Activated CD4-positive, CD25-positive, alpha-beta regulatory T cell treated with anti-CD3 and anti-CD28 coated beads, Interleukin-2, amount 50 U/mL, for 24 hours (primary cell): Measurements from ENCODE around the gene COG6.

Experiments
- ATAC-seq, 2 donors: fragments of 150-1000 bp; cut with Tn5 transposase; one replicate each; pipeline ENCODE4 v1.10.0; 2021; ENCODE audit warnings: mild to moderate bottlenecking in 1 of 2, moderate library complexity in 1 of 2

Gene COG6

GRCh38 chr13:39770221-39771090 is 115.0 kb downstream of the COG6 start:
- ATAC-seq: no peak

GRCh38 chr13:39773833-39774232 is 118.4 kb downstream of the COG6 start:
- ATAC-seq: no peak

DNA sequence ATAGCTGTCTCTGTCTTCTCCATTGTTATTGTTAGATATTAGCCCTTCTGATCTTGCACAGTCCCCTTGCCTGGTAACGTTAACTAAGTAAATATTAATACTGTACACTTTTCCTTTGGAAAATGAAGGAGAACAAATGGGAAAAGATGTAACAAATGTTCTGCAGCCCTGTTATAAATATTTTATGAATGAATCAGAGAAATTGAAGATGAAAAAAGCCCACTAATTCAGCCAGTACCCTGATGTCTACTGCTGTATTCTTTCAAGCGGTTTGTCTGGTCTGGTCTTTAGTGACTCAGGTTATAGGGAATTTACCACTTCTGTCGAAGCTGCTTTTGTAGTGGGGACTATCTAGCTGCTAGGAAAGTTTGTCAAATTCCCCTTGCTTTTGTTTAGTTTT is 121.0 kb downstream of the COG6 start:
- peak; percentile 85 to 89 for ATAC-seq

DNA sequence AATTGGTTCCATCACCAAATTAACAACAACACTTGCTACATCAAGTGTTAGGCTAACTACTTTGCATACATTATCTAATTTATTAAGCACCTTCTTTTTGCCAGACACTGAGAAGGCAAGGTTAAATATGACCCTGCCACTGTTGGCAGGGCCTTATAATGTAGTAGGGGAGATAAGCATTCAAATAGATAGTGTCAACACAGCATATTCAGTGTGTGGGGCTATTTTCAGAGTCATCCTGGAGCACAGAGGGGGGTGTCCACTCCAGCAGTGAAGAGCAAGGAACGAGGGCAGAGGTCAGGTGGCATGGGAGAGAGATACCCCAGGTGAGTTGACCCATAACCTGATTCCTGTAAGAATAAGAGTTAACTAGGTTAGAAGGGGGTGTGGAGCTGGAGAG is 121.6 kb downstream of the COG6 start:
- ATAC-seq: peak; percentile 23 to 34

DNA sequence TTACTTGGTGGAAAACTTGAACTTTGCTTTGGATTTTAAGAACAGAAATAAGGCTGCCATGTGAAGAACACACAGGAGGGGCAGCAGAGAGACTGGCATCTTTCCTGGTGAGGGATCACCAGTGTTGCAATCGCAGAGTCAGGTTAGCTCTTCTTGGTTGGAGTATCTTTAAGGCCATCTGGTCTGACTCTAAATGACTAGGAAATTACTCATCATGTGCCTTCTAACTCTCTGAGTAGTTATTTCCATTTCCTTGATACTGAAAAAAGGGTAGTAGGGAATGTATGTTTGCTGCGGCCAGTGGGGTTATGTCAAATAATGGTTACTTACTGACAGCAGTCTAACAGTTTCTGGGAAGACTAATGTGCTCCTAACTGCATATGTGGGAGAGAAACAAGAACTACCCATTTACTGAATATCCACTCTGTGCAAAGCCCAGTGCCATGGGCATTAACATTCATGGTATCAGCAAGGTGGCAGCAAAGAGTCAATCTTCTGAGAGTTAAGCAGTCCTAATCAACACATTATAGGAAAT is 122.1 kb downstream of the COG6 start:
- ATAC-seq: peak; percentile 73 to 74

DNA sequence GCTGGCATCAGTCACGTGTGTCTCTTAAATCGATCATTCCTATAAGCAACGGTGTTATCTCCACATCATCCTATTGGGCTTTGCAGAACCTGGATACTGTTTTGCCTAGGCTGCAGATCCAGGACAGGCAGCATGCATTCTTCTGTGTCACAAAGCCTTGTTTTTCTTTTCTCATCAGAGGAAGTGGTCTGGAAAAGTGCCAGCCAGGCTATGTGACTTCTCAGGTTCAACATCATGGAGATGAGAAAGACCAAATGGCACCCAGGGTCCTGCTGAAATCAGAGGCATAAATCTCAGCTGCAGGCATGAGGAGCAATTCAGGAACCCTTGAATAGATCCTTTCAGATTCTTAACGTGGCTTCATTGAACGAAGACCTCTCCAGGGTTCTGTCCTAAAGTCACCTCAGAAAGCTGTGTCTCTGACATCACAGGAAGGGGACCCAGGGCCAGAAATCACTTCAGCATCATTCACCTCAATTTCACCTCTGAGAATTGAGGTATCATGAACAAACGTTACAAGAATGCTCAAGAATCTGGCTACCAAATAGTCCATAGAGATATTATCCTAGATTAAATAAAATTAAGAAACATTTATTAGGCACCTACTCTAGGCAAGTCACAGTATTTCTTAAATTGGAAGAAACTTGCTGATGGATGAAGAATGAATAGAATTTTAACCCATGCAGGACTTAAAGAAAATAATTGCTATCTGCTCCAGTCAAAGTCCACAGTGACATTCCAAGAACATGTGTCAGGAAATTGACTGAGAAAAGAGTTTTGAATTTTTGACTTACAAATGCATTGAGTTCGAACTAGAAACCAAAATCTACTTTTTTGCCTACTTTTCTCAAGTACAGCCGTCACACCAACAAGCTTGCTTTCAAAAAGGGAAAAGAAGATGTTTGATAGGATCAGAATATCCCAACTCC is 124.1 kb downstream of the COG6 start:
- ATAC-seq: no peak

DNA sequence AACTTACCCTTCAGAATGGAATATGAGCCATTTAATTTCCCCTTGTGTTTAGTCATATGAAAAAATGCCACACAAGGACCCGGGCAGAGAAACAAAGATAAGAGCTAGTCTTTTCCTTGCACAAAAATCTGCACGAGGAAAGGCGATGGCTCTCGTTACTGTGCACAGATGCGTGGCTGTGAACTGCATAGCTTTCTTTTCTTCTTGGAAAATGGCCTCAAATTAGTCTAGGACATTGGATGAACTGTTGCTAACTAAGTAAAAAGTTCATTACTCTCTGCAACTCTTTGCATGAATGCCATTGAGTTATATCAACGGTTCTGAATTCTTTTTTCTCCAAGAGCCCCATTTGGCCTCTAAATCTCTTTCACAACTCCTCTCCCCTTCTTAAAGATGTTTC is 125.2 kb downstream of the COG6 start:
- ATAC-seq: no peak

DNA sequence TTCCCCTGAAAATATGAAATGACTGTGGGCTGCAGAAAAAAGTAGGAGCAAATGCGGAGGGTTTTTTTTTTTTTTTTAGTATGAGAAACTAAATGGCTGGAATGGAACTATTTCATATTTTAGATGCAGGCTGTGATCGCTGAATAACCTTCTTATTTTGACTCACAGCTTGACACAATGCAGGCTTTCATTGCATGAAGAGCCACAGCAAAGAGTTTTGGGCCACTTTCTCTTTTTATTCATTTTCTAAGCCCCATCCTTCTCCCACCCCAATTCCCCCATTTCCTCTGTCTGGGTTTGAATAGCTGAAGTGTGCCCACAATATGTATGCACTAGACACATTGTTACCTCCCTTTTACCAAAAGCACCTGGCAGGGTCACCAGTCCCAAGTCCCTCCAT is 125.9 kb downstream of the COG6 start:
- no peak for ATAC-seq

- no peak for ATAC-seq
Measured at GRCh38 chr13:39783051-39783450, 127.6 kb downstream of the COG6 start.

DNA sequence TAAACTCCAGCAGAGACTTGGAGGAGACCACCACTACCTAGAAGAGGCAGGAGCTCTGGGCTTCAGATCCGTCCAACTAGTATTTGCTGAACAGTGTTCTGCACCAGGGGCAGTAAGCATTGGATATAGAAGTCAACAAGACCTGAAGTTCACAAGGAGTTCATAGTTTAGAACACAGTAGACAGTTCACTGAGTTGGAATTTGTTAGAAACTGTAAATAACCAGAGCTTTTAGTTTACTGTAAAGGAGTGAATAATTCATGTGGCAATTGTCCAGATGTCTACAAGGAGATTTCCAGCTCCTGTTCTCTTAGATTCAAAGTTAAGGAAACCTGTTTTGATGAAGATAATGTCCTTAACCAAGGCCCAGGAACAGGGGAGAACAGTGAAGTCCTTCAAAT is 128.9 kb downstream of the COG6 start:
- no peak for ATAC-seq

GRCh38 chr13:39786091-39786490 is 130.6 kb downstream of the COG6 start:
- no peak for ATAC-seq

- ATAC-seq: peak in 1 of 2 donors; percentile 49
Measured at GRCh38 chr13:39787086-39787487, 131.6 kb downstream of the COG6 start.

DNA sequence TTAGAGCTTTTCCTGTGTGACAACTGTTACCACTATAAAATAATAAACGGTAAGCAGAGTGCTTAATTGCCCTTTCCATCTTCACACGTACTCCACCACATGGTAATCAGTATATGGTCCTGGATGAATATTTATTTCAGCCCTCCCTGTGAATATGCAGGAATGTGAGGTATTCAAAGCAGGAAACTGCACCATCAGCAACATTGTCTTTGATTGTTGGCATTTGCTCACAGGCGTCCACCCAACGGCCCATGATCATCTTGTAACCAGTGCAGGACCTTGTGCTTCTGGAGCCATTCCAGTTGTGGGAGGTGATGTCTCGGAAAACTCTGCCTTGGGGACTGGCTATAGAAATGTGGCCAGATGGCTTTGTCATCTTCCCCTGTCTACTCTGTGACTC is 132.6 kb downstream of the COG6 start:
- no peak for ATAC-seq

GRCh38 chr13:39789451-39789850 is 134.0 kb downstream of the COG6 start:
- no peak for ATAC-seq
